ENCODE results near the gene DIP2C.

DNA sequence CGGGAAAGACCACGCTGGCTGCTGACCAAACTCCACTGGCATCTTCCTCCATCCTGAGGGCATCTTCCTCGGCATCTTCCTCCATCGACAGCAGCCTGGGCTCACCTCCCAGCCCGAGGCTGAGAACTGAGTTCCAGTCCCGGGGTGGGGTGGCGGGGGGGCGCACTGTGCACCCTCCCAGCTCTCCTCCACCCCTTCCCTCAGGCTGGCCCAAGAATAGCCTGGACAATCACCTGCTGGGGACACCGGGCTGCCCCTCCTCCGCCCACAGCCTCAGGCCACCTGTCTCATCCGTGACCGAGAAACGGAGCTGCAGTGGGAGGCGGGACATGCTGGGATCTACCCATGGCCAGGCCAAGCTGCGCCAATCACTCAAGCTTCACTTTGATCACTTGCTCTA lies 37.2 kb downstream of the DIP2C start:
- TF ChIP-seq, protein P1, sequence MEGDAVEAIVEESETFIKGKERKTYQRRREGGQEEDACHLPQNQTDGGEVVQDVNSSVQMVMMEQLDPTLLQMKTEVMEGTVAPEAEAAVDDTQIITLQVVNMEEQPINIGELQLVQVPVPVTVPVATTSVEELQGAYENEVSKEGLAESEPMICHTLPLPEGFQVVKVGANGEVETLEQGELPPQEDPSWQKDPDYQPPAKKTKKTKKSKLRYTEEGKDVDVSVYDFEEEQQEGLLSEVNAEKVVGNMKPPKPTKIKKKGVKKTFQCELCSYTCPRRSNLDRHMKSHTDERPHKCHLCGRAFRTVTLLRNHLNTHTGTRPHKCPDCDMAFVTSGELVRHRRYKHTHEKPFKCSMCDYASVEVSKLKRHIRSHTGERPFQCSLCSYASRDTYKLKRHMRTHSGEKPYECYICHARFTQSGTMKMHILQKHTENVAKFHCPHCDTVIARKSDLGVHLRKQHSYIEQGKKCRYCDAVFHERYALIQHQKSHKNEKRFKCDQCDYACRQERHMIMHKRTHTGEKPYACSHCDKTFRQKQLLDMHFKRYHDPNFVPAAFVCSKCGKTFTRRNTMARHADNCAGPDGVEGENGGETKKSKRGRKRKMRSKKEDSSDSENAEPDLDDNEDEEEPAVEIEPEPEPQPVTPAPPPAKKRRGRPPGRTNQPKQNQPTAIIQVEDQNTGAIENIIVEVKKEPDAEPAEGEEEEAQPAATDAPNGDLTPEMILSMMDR (conservative IDR thresholded peaks at IDR 0.05 in 1 of 2, IDR thresholded peaks at IDR 0.05 in 1 of 2; ENCODE audit: extremely low read depth in 1 of 2, insufficient read depth in 1 of 2, low read depth in 1 of 2, low read length in 2 of 2) = no peak
- no peak for TF ChIP-seq EZH2 (IDR thresholded peaks at IDR 0.05; ENCODE audit: borderline replicate concordance, low read length)

Data from mammary epithelial cell (primary cell).